HepG2 (cell line): ENCODE results near the gene SOX12. TPM values are rescaled to one million over a fixed set of nuclear protein-coding genes. Genes with fewer than 3 reads are reported as not detected.

Experiments used
- BCL6 ChIP-seq: IDR thresholded peaks from 2 replicates; pipeline ENCODE4 v1.6.1; 2016; ENCODE audit warnings: missing genetic modification reagents, missing compliant biosample characterization
- CREM ChIP-seq, 2 experiments: sonication (generic) in 1 of 2; formaldehyde crosslinking in 1 of 2; IDR thresholded peaks; 2 replicates each; pipeline versions ENCODE4 v1.4.0 to v1.6.1; 2016 to 2020; ENCODE audit warnings: antibody characterized with exemption in 1 of 2, mild to moderate bottlenecking in 1 of 2, missing genetic modification reagents in 1 of 2
- GATAD2A ChIP-seq: IDR thresholded peaks from 2 replicates; pipeline ENCODE4 v1.6.1; 2016
- LCORL ChIP-seq, 2 experiments: fragments of 450-650 bp in 1 of 2; sonication (generic) in 1 of 2; formaldehyde crosslinking in 1 of 2; IDR thresholded peaks; 2 replicates each; pipeline versions ENCODE4 v1.5.0 to v1.6.1; 2017 to 2020; ENCODE audit warnings: antibody characterized with exemption in 1 of 2, missing genetic modification reagents in 1 of 2
- MEIS2 ChIP-seq: sonication (generic); formaldehyde crosslinking; IDR thresholded peaks from 2 replicates; pipeline ENCODE4 v1.9.0; 2021; ENCODE audit warnings: mild to moderate bottlenecking, missing genetic modification reagents
- NR2F1 ChIP-seq, 2 experiments: fragments of 450-650 bp in 1 of 2; formaldehyde crosslinking in 1 of 2; IDR thresholded peaks; 2 replicates each; pipeline versions ENCODE4 v1.5.0 to v1.6.1; 2016 to 2020; ENCODE audit warnings: mild to moderate bottlenecking in 1 of 2, missing compliant biosample characterization in 1 of 2, missing genetic modification reagents in 1 of 2, moderate library complexity in 1 of 2
- REST ChIP-seq, 2 experiments: IDR thresholded peaks; 2 replicates each; pipeline ENCODE4 v1.6.1; 2011 to 2012; ENCODE audit warnings: low read length in 2 of 2, borderline replicate concordance in 1 of 2, low read depth in 1 of 2, mild to moderate bottlenecking in 1 of 2, moderate library complexity in 1 of 2
- RFXANK ChIP-seq: IDR thresholded peaks from 2 replicates; pipeline ENCODE4 v1.6.1; 2016
- SMAD9 ChIP-seq: sonication (generic); formaldehyde crosslinking; IDR thresholded peaks from 2 replicates; pipeline ENCODE4 v1.5.1; 2020; ENCODE audit warnings: mild to moderate bottlenecking, missing genetic modification reagents
- ZNF124 ChIP-seq: sonication (generic); formaldehyde crosslinking; IDR thresholded peaks from 2 replicates; pipeline ENCODE4 v1.4.0; 2020; ENCODE audit warnings: missing genetic modification reagents
- ZNF550 ChIP-seq: sonication (generic); formaldehyde crosslinking; IDR thresholded peaks from 2 replicates; pipeline ENCODE4 v1.4.0; 2020; ENCODE audit warnings: mild to moderate bottlenecking, missing genetic modification reagents, borderline replicate concordance
- polyA plus RNA-seq, 8 experiments: library from polyadenylated mRNA; depleted of rRNA in 3 of 8; stranded (reverse) in 7 of 8; unstranded in 1 of 8; fragments of >200 nt; fragmentation: Illumina TruSeq in 4 of 8; extraction: Trizol in 4 of 8; gene quantifications; 2 replicates each; pipeline versions ENCODE4 v1.2.1 to v1.2.3, GENCODE V29; 2011 to 2016; ENCODE audit warnings: low read depth in 4 of 8, missing spikeins in 1 of 8, mixed read lengths in 1 of 8; ENCODE audit not compliant: insufficient read depth in 1 of 8
- total RNA-seq, 5 experiments: library from RNA; depleted of rRNA; stranded (reverse); fragments of >200 nt; fragmentation: Illumina TruSeq; extraction: Trizol; gene quantifications; 2 replicates each; pipeline ENCODE4 v1.2.3, GENCODE V29; 2016; ENCODE audit warnings: low read depth in 1 of 5
- TF ChIP-seq, protein P1 (sequence below): IDR thresholded peaks from 2 replicates; pipeline ENCODE4 v1.4.0; 2020; ENCODE audit warnings: mild to moderate bottlenecking, missing genetic modification reagents
- TF ChIP-seq, protein P2 (sequence below): sonication (generic); formaldehyde crosslinking; IDR thresholded peaks from 2 replicates; pipeline ENCODE4 v1.5.1; 2020; ENCODE audit warnings: mild to moderate bottlenecking, missing genetic modification reagents, borderline replicate concordance

Gene SOX12
- total and polyA plus RNA-seq, 2 of the 13 experiments (the other 11 are each of a cell fraction or from before 2014, with no cell fraction given): 10.0 to 18.7 TPM

GRCh38 chr20:370151-370600, 44.8 kb downstream of the SOX12 start (continued):
- TF ChIP-seq, protein P1, sequence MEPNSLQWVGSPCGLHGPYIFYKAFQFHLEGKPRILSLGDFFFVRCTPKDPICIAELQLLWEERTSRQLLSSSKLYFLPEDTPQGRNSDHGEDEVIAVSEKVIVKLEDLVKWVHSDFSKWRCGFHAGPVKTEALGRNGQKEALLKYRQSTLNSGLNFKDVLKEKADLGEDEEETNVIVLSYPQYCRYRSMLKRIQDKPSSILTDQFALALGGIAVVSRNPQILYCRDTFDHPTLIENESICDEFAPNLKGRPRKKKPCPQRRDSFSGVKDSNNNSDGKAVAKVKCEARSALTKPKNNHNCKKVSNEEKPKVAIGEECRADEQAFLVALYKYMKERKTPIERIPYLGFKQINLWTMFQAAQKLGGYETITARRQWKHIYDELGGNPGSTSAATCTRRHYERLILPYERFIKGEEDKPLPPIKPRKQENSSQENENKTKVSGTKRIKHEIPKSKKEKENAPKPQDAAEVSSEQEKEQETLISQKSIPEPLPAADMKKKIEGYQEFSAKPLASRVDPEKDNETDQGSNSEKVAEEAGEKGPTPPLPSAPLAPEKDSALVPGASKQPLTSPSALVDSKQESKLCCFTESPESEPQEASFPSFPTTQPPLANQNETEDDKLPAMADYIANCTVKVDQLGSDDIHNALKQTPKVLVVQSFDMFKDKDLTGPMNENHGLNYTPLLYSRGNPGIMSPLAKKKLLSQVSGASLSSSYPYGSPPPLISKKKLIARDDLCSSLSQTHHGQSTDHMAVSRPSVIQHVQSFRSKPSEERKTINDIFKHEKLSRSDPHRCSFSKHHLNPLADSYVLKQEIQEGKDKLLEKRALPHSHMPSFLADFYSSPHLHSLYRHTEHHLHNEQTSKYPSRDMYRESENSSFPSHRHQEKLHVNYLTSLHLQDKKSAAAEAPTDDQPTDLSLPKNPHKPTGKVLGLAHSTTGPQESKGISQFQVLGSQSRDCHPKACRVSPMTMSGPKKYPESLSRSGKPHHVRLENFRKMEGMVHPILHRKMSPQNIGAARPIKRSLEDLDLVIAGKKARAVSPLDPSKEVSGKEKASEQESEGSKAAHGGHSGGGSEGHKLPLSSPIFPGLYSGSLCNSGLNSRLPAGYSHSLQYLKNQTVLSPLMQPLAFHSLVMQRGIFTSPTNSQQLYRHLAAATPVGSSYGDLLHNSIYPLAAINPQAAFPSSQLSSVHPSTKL (CRISPR knock-in tag): peak; percentile 91
- TF ChIP-seq, protein P2, sequence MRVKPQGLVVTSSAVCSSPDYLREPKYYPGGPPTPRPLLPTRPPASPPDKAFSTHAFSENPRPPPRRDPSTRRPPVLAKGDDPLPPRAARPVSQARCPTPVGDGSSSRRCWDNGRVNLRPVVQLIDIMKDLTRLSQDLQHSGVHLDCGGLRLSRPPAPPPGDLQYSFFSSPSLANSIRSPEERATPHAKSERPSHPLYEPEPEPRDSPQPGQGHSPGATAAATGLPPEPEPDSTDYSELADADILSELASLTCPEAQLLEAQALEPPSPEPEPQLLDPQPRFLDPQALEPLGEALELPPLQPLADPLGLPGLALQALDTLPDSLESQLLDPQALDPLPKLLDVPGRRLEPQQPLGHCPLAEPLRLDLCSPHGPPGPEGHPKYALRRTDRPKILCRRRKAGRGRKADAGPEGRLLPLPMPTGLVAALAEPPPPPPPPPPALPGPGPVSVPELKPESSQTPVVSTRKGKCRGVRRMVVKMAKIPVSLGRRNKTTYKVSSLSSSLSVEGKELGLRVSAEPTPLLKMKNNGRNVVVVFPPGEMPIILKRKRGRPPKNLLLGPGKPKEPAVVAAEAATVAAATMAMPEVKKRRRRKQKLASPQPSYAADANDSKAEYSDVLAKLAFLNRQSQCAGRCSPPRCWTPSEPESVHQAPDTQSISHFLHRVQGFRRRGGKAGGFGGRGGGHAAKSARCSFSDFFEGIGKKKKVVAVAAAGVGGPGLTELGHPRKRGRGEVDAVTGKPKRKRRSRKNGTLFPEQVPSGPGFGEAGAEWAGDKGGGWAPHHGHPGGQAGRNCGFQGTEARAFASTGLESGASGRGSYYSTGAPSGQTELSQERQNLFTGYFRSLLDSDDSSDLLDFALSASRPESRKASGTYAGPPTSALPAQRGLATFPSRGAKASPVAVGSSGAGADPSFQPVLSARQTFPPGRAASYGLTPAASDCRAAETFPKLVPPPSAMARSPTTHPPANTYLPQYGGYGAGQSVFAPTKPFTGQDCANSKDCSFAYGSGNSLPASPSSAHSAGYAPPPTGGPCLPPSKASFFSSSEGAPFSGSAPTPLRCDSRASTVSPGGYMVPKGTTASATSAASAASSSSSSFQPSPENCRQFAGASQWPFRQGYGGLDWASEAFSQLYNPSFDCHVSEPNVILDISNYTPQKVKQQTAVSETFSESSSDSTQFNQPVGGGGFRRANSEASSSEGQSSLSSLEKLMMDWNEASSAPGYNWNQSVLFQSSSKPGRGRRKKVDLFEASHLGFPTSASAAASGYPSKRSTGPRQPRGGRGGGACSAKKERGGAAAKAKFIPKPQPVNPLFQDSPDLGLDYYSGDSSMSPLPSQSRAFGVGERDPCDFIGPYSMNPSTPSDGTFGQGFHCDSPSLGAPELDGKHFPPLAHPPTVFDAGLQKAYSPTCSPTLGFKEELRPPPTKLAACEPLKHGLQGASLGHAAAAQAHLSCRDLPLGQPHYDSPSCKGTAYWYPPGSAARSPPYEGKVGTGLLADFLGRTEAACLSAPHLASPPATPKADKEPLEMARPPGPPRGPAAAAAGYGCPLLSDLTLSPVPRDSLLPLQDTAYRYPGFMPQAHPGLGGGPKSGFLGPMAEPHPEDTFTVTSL (CRISPR knock-in tag): peak; percentile 72; the same call in 1 of the 2 replicates
- TF ChIP-seq SMAD9 (CRISPR knock-in tag) (peak; percentile 69; the same call in 1 of the 2 replicates), BCL6 (peak; percentile 83), ZNF550 (CRISPR knock-in tag) (no peak), RFXANK (CRISPR knock-in tag) (no peak), MEIS2 (CRISPR knock-in tag) (no peak), ZNF124 (CRISPR knock-in tag) (no peak), LCORL (IDR thresholded peaks at IDR 0.05) (no peak), LCORL (CRISPR knock-in tag; IDR thresholded peaks at IDR 0.05) (peak; percentile 63; the same call in 1 of the 2 replicates), NR2F1 (CRISPR knock-in tag; IDR thresholded peaks at IDR 0.05) (peak in 1 of 2 experiments; percentile 51; a peak in 1 of 4 replicates), REST (IDR thresholded peaks at IDR 0.05; ENCODE audit: borderline replicate concordance in 1 of 2, low read depth in 1 of 2, low read length in 2 of 2) (no peak), CREM (IDR thresholded peaks at IDR 0.05) (no peak), CREM (CRISPR knock-in tag; IDR thresholded peaks at IDR 0.05) (no peak), GATAD2A (CRISPR knock-in tag) (peak; percentile 90)
